ENCODE measurements around the gene SFXN4.

DNA sequence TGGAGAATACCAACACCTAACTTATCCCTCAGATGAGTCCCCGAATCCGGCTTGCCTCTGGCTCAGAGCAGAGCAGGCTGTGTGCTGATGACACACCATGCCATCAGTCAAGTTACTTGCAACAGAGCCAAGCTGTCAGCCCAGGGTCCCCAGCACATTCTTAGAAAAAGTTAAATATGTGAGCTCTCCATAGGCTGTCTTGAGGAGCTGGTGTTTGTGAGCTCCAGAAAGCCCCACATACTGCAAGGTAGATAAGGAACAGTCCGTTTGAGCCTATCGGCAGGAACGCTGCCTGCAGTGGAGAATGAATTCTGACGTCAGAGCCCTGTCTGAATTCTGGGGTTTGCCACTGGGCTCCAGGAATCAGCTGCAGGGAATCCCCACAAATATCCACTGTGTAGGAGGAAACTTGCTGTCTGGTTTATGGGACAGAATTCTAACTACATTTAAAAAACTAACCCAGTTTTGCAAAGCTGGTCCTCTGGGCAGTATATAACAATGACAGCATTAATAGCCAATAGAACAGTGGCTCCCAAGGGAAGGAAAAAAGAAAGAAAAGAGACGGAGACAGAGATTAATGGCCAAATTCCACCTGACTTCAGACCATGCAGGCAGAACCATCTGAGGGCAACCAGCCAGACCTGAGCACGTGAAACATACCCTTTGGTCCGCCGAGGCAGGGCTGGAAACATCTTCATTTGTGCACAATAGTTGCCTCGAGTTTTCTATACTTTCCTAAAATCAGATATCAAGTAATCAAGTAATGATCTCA is 3.6 kb downstream of the SFXN4 start:
- TF ChIP-seq, protein P1, sequence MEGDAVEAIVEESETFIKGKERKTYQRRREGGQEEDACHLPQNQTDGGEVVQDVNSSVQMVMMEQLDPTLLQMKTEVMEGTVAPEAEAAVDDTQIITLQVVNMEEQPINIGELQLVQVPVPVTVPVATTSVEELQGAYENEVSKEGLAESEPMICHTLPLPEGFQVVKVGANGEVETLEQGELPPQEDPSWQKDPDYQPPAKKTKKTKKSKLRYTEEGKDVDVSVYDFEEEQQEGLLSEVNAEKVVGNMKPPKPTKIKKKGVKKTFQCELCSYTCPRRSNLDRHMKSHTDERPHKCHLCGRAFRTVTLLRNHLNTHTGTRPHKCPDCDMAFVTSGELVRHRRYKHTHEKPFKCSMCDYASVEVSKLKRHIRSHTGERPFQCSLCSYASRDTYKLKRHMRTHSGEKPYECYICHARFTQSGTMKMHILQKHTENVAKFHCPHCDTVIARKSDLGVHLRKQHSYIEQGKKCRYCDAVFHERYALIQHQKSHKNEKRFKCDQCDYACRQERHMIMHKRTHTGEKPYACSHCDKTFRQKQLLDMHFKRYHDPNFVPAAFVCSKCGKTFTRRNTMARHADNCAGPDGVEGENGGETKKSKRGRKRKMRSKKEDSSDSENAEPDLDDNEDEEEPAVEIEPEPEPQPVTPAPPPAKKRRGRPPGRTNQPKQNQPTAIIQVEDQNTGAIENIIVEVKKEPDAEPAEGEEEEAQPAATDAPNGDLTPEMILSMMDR (IDR thresholded peaks at IDR 0.05), result no peak
- no peak for TF ChIP-seq EP300 (IDR thresholded peaks at IDR 0.05)

Measured in ovary (tissue), 3 donors.